ENCODE data around the gene SLC25A34.

GRCh38 chr1:15727866-15728534, 8.1 kb upstream of the SLC25A34 start:
- TF ChIP-seq CTCF (IDR thresholded peaks at IDR 0.05) (no peak), ZNF671 (CRISPR knock-in tag; IDR thresholded peaks at IDR 0.05) (no peak), ETV6 (CRISPR knock-in tag; IDR thresholded peaks at IDR 0.05) (no peak), CDX4 (CRISPR knock-in tag; IDR thresholded peaks at IDR 0.05; ENCODE audit: borderline replicate concordance) (no peak), ZSCAN18 (CRISPR knock-in tag; IDR thresholded peaks at IDR 0.05) (no peak), FOXJ3 (CRISPR knock-in tag; IDR thresholded peaks at IDR 0.05; ENCODE audit: borderline replicate concordance) (no peak), TEAD4 (CRISPR knock-in tag; IDR thresholded peaks at IDR 0.05) (no peak), GABPB1 (CRISPR knock-in tag; IDR thresholded peaks at IDR 0.05) (no peak), CREM (CRISPR knock-in tag; IDR thresholded peaks at IDR 0.05) (no peak)

Measured in WTC11 (cell line).